CD14-positive monocyte (primary cell): Measurements from ENCODE around the gene VASH2. TPM values are rescaled to one million over a fixed set of nuclear protein-coding genes. Genes with fewer than 3 reads are reported as not detected.
"Not testable (repeated sequence)": the region's sequence is repeated elsewhere in the genome, so short reads cannot be mapped to it uniquely, and the experiment has no call there.

Source experiments
- DNase-seq, 3 donors: peaks; one replicate each; pipeline ENCODE4 v3.0.0-alpha.2; 2011 to 2022
- H2AFZ ChIP-seq: 2 replicates; pipeline ENCODE4 v1.6.0; 2012; ENCODE audit warnings: mild to moderate bottlenecking, low read depth, low read length, inconsistent platforms; ENCODE audit not compliant: insufficient read depth, poor library complexity, severe bottlenecking
- H3K27ac ChIP-seq, 2 donors: 1 replicate in 1 of 2; 2 replicates in 1 of 2; pipeline ENCODE4 v1.5.1; 2012 to 2013; ENCODE audit warnings: low read length in 2 of 2, control low read depth in 1 of 2, inconsistent platforms in 1 of 2, low read depth in 1 of 2, mild to moderate bottlenecking in 1 of 2
- H3K27me3 ChIP-seq, 2 donors: one replicate each; pipeline versions ENCODE4 v1.6.0 to v1.6.1; 2011 to 2013; ENCODE audit warnings: low read length in 2 of 2; ENCODE audit not compliant: control insufficient read depth in 2 of 2, insufficient read depth in 2 of 2
- H3K36me3 ChIP-seq, 2 donors: replicated peaks in 1 of 2; 1 replicate in 1 of 2; 2 replicates in 1 of 2; pipeline versions ENCODE4 v1.5.1 to v1.6.1; 2012 to 2013; ENCODE audit warnings: low read length in 2 of 2, control low read depth in 1 of 2, inconsistent platforms in 1 of 2, mild to moderate bottlenecking in 1 of 2; ENCODE audit not compliant: insufficient read depth in 2 of 2, control insufficient read depth in 1 of 2
- H3K4me1 ChIP-seq, 2 donors: 1 replicate in 1 of 2; 2 replicates in 1 of 2; pipeline versions ENCODE4 v1.5.1 to v1.6.1; 2012 to 2013; ENCODE audit warnings: low read length in 2 of 2, control low read depth in 1 of 2, inconsistent platforms in 1 of 2, mild to moderate bottlenecking in 1 of 2, moderate library complexity in 1 of 2; ENCODE audit not compliant: insufficient read depth in 2 of 2, control insufficient read depth in 1 of 2
- H3K4me2 ChIP-seq: replicated peaks from 2 replicates; pipeline ENCODE3; 2012; ENCODE audit warnings: low read length, moderate library complexity, mild to moderate bottlenecking; ENCODE audit not compliant: poor library complexity, severe bottlenecking; ENCODE audit errors: extremely low read depth
- H3K4me3 ChIP-seq, 3 experiments: fragments of 200-600 bp in 1 of 3; sonication (generic) in 1 of 3; replicated peaks in 1 of 3; 1 replicate in 2 of 3; 2 replicates in 1 of 3; pipeline ENCODE4 v1.5.1; 2011 to 2013; ENCODE audit warnings: low read length in 3 of 3, mild to moderate bottlenecking in 3 of 3, control low read depth in 2 of 3, low read depth in 2 of 3, inconsistent platforms in 1 of 3, moderate library complexity in 1 of 3
- H3K79me2 ChIP-seq: 2 replicates; pipeline ENCODE4 v1.6.0; 2012; ENCODE audit warnings: mild to moderate bottlenecking, control low read depth, inconsistent platforms, low read length, moderate library complexity; ENCODE audit not compliant: insufficient read depth
- H3K9ac ChIP-seq: 2 replicates; pipeline ENCODE4 v1.6.0; 2017; ENCODE audit warnings: low read length, mild to moderate bottlenecking; ENCODE audit not compliant: insufficient read depth, poor library complexity, severe bottlenecking
- H3K9me3 ChIP-seq, 2 donors: replicated peaks in 1 of 2; 1 replicate in 1 of 2; 2 replicates in 1 of 2; pipeline versions ENCODE4 v1.5.1 to v1.6.1; 2012 to 2013; ENCODE audit warnings: low read length in 2 of 2, control low read depth in 1 of 2; ENCODE audit not compliant: control insufficient read depth in 1 of 2, insufficient read depth in 1 of 2
- H4K20me1 ChIP-seq: 2 replicates; pipeline ENCODE4 v1.6.0; 2012; ENCODE audit warnings: mild to moderate bottlenecking, low read length, control low read depth, moderate library complexity; ENCODE audit not compliant: insufficient read depth
- H3K27ac Mint-ChIP-seq, 7 donors: one replicate each; pipeline ENCODE4 v1.8.0; 2020; ENCODE audit warnings: mild to moderate bottlenecking in 7 of 7, mixed read lengths in 7 of 7, moderate library complexity in 6 of 7, inconsistent platforms in 2 of 7
- H3K27me3 Mint-ChIP-seq, 3 donors: one replicate each; pipeline ENCODE4 v1.8.0; 2021 to 2022; ENCODE audit warnings: low read depth in 3 of 3, mild to moderate bottlenecking in 3 of 3, mixed read lengths in 3 of 3, moderate library complexity in 3 of 3, inconsistent platforms in 1 of 3
- H3K36me3 Mint-ChIP-seq, 2 donors: one replicate each; pipeline ENCODE4 v1.8.0; 2020; ENCODE audit warnings: mixed read lengths in 2 of 2, inconsistent platforms in 1 of 2, mild to moderate bottlenecking in 1 of 2
- H3K4me1 Mint-ChIP-seq: one replicate; pipeline ENCODE4 v1.8.0; 2020; ENCODE audit warnings: mild to moderate bottlenecking, mixed read lengths
- H3K4me3 Mint-ChIP-seq, 2 donors: one replicate each; pipeline ENCODE4 v1.8.0; 2020; ENCODE audit warnings: mild to moderate bottlenecking in 2 of 2, mixed read lengths in 2 of 2, moderate library complexity in 1 of 2
- H3K9me3 Mint-ChIP-seq, 7 donors: one replicate each; pipeline ENCODE4 v1.8.0; 2020 to 2022; ENCODE audit warnings: mixed read lengths in 7 of 7, mild to moderate bottlenecking in 6 of 7, moderate library complexity in 6 of 7, inconsistent platforms in 2 of 7
- WGBS: methylation state at CpG from one replicate; pipeline ENCODE4 v1.1.5; 2013; ENCODE audit warnings: missing lambda C conversion rate; ENCODE audit not compliant: insufficient coverage; 5-methylcytosine and 5-hydroxymethylcytosine counted together
- intact Hi-C, 2 donors: fragments of 100-400 bp; cut with micrococcal nuclease; formaldehyde crosslinking; loops; one replicate each; pipeline versions ENCODE4 v1.15.0 to v1.15.1; 2023
- polyA plus RNA-seq, 3 donors: library from polyadenylated mRNA; depleted of rRNA in 1 of 3; unstranded in 2 of 3; stranded (reverse) in 1 of 3; fragments of 300-500 nt in 2 of 3; fragments of >200 nt in 1 of 3; fragmentation: Illumina TruSeq in 2 of 3; gene quantifications; 1 replicate in 2 of 3; 2 replicates in 1 of 3; pipeline ENCODE4 v1.2.3, GENCODE V29; 2012 to 2021
- TF ChIP-seq, protein P1 (sequence below): fragments of 200-600 bp; IDR thresholded peaks from one replicate; pipeline ENCODE4 v1.8.0; 2022; ENCODE audit warnings: antibody characterized with exemption, mild to moderate bottlenecking

The VASH2 gene
- polyA plus RNA-seq, 3 donors = 0.07 TPM; not detected in 2

- H3K4me1 ChIP-seq = peaks cover 0 to 9% of the 10 kb centered on the region in 2 donors
- H3K36me3 ChIP-seq = peaks cover 13 to 28% of the 10 kb centered on the region in 2 donors
- no peaks in the 10 kb centered on the region for H3K27me3 ChIP-seq
- H3K4me2 ChIP-seq = no peak overlapping the region
- Mint-ChIP-seq H3K9me3 (peaks cover 14 to 42% (median 35%) of the 10 kb centered on the region in 7 donors), H3K27me3 (no peaks in the 10 kb centered on the region), H3K36me3 (peaks cover 26 to 35% of the 10 kb centered on the region in 2 donors), H3K4me1 (peaks cover 9% of the 10 kb centered on the region), H3K27ac (no peak overlapping the region), H3K4me3 (no peak overlapping the region)
- H3K4me3 ChIP-seq = no peak overlapping the region
- TF ChIP-seq, protein P1, sequence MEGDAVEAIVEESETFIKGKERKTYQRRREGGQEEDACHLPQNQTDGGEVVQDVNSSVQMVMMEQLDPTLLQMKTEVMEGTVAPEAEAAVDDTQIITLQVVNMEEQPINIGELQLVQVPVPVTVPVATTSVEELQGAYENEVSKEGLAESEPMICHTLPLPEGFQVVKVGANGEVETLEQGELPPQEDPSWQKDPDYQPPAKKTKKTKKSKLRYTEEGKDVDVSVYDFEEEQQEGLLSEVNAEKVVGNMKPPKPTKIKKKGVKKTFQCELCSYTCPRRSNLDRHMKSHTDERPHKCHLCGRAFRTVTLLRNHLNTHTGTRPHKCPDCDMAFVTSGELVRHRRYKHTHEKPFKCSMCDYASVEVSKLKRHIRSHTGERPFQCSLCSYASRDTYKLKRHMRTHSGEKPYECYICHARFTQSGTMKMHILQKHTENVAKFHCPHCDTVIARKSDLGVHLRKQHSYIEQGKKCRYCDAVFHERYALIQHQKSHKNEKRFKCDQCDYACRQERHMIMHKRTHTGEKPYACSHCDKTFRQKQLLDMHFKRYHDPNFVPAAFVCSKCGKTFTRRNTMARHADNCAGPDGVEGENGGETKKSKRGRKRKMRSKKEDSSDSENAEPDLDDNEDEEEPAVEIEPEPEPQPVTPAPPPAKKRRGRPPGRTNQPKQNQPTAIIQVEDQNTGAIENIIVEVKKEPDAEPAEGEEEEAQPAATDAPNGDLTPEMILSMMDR = no peak
- H3K9me3 ChIP-seq = peaks cover 19 to 20% of the 10 kb centered on the region in 2 donors
- H2AFZ ChIP-seq = no peak overlapping the region
- DNase-seq = no peak
- intact Hi-C loops = no loop called here
- no peaks in the 10 kb centered on the region for H3K79me2 ChIP-seq
- no peaks in the 10 kb centered on the region for H4K20me1 ChIP-seq
- H3K9ac ChIP-seq = no peak overlapping the region
- H3K27ac ChIP-seq = no peak overlapping the region
- no CpG with 5 or more reads among the region's 3 CpGs for WGBS
Observed at GRCh38 chr1:212902054-212902453, 48.3 kb upstream of the VASH2 start.

- H3K9ac ChIP-seq = no peak overlapping the region
- no peaks in the 10 kb centered on the region for H3K79me2 ChIP-seq
- no peak for DNase-seq
- H3K27me3 Mint-ChIP-seq = no peaks in the 10 kb centered on the region
- H3K27me3 ChIP-seq = no peaks in the 10 kb centered on the region
- intact Hi-C loops = no loop called here
- H3K4me1 Mint-ChIP-seq = peaks cover 9% of the 10 kb centered on the region
- peaks cover 19 to 25% of the 10 kb centered on the region in 2 donors for H3K36me3 Mint-ChIP-seq
- no peak overlapping the region for H2AFZ ChIP-seq
- H3K36me3 ChIP-seq = peaks cover 6 to 15% of the 10 kb centered on the region in 2 donors
- TF ChIP-seq, protein P1 = no peak
- peaks cover 0 to 9% of the 10 kb centered on the region in 2 donors for H3K4me1 ChIP-seq
- WGBS = no CpG with 5 or more reads among the region's 1 CpG
- no peak overlapping the region for H3K4me2 ChIP-seq
- H3K27ac ChIP-seq = no peak overlapping the region
- no peak overlapping the region for H3K4me3 Mint-ChIP-seq
- H3K9me3 ChIP-seq = peaks cover 19 to 20% of the 10 kb centered on the region in 2 donors
- no peak overlapping the region for H3K27ac Mint-ChIP-seq
- H3K4me3 ChIP-seq = no peak overlapping the region
- H4K20me1 ChIP-seq = no peaks in the 10 kb centered on the region
- peaks cover 14 to 42% (median 35%) of the 10 kb centered on the region in 7 donors for H3K9me3 Mint-ChIP-seq
Observed at GRCh38 chr1:212903664-212904063, 46.7 kb upstream of the VASH2 start.

GRCh38 chr1:212908071-212908470 lies 42.3 kb upstream of the VASH2 start:
- H3K79me2 ChIP-seq, H3K27me3 ChIP-seq, H3K4me3 ChIP-seq, H3K36me3 ChIP-seq, H3K9me3 Mint-ChIP-seq, H3K27me3 Mint-ChIP-seq, H3K4me3 Mint-ChIP-seq, H3K9me3 ChIP-seq, intact Hi-C loops, H2AFZ ChIP-seq, H3K27ac ChIP-seq, H3K4me2 ChIP-seq, DNase-seq, H4K20me1 ChIP-seq, H3K9ac ChIP-seq, H3K27ac Mint-ChIP-seq, H3K36me3 Mint-ChIP-seq, H3K4me1 Mint-ChIP-seq, H3K4me1 ChIP-seq: not testable (repeated sequence)
- 100% methylated on average over 7 of the region's 12 CpGs for WGBS
